ENCODE measurements around the gene ABCB8.

ABCB8 gene

GRCh38 chr7:150999001-150999400 lies 29.2 kb upstream of the ABCB8 start:
- in situ Hi-C loops (cut with HindIII; ENCODE audit: low pct_ligation_motif_present, low sequenced_read_pairs): no loop called here
- no peak for TF ChIP-seq CTCF (IDR thresholded peaks at IDR 0.05; ENCODE audit: low read depth, low read length, missing control alignments)

GRCh38 chr7:150999497-151000230 lies 28.6 kb upstream of the ABCB8 start:
- TF ChIP-seq CTCF (IDR thresholded peaks at IDR 0.05; ENCODE audit: low read depth, low read length, missing control alignments): no peak
- no peak for DNase-seq
- H3K27ac ChIP-seq: no peak overlapping the region
- no peak overlapping the region for H3K4me3 ChIP-seq (ENCODE audit: low read depth, low read length)
- H3K27me3 ChIP-seq (replicated peaks): no peaks in the 10 kb centered on the region
- in situ Hi-C loops (cut with HindIII; ENCODE audit: low pct_ligation_motif_present, low sequenced_read_pairs): no loop called here
- H3K36me3 ChIP-seq (replicated peaks): no peaks in the 10 kb centered on the region

More at GRCh38 chr7:150999001-150999400, 29.2 kb upstream of the ABCB8 start:
- no peak for DNase-seq
- Histone ChIP-seq H3K27me3 (replicated peaks) (no peaks in the 10 kb centered on the region), H3K4me3 (ENCODE audit: low read depth, low read length) (no peak overlapping the region), H3K27ac (no peak overlapping the region), H3K36me3 (replicated peaks) (no peaks in the 10 kb centered on the region)

GRCh38 chr7:151000897-151001495 lies 27.3 kb upstream of the ABCB8 start:
- H3K36me3 ChIP-seq (replicated peaks): no peaks in the 10 kb centered on the region
- no peak overlapping the region for H3K4me3 ChIP-seq (ENCODE audit: low read depth, low read length)
- TF ChIP-seq CTCF (IDR thresholded peaks at IDR 0.05; ENCODE audit: low read depth, low read length, missing control alignments): no peak
- no peaks in the 10 kb centered on the region for H3K27me3 ChIP-seq (replicated peaks)
- in situ Hi-C loops (cut with HindIII; ENCODE audit: low pct_ligation_motif_present, low sequenced_read_pairs): no loop called here
- DNase-seq: no peak
- H3K27ac ChIP-seq: no peak overlapping the region

GRCh38 chr7:151001546-151001945 lies 26.7 kb upstream of the ABCB8 start:
- Histone ChIP-seq H3K36me3 (replicated peaks) (no peaks in the 10 kb centered on the region), H3K27ac (no peak overlapping the region), H3K27me3 (replicated peaks) (no peaks in the 10 kb centered on the region), H3K4me3 (ENCODE audit: low read depth, low read length) (no peak overlapping the region)
- in situ Hi-C loops (cut with HindIII; ENCODE audit: low pct_ligation_motif_present, low sequenced_read_pairs): no loop called here
- no peak for TF ChIP-seq CTCF (IDR thresholded peaks at IDR 0.05; ENCODE audit: low read depth, low read length, missing control alignments)
- DNase-seq: no peak

GRCh38 chr7:151003572-151003971 lies 24.7 kb upstream of the ABCB8 start:
- TF ChIP-seq CTCF (IDR thresholded peaks at IDR 0.05; ENCODE audit: low read depth, low read length, missing control alignments): no peak
- no peak for DNase-seq
- H3K36me3 ChIP-seq (replicated peaks): no peaks in the 10 kb centered on the region
- in situ Hi-C loops (cut with HindIII; ENCODE audit: low pct_ligation_motif_present, low sequenced_read_pairs): no loop called here
- H3K4me3 ChIP-seq (ENCODE audit: low read depth, low read length): no peak overlapping the region
- H3K27ac ChIP-seq: no peak overlapping the region
- H3K27me3 ChIP-seq (replicated peaks): no peaks in the 10 kb centered on the region

All from brain microvascular endothelial cell (primary cell).